GM19372 (cell line): ENCODE measurements around the gene UBE2Q1.

Experiments used
- ATAC-seq: cut with Tn5 transposase; IDR thresholded peaks from one replicate; pipeline ENCODE4 v1.9.1; 2021; ENCODE audit warnings: mild to moderate bottlenecking, low read depth, moderate library complexity; ENCODE audit not compliant: unreplicated experiment

Gene UBE2Q1

DNA sequence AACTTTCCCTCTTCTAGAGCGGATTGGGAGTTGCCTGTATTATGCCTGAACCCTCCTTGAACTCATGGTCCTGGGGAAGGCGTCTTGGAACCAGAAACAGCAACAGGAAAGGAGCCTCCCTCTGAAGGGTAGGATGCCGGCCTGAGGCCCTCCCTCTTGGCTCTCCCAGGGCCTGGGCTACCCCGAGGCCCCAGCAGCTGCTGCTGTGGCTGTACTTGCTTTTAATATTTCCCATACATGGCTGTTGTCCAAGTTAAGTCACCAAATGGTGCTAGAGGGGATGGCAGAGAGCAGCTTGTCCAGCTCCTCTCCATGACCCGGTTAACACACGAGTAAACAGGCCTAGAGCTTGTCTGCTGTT, 19.6 kb upstream of the UBE2Q1 start:
- ATAC-seq: no peak

DNA sequence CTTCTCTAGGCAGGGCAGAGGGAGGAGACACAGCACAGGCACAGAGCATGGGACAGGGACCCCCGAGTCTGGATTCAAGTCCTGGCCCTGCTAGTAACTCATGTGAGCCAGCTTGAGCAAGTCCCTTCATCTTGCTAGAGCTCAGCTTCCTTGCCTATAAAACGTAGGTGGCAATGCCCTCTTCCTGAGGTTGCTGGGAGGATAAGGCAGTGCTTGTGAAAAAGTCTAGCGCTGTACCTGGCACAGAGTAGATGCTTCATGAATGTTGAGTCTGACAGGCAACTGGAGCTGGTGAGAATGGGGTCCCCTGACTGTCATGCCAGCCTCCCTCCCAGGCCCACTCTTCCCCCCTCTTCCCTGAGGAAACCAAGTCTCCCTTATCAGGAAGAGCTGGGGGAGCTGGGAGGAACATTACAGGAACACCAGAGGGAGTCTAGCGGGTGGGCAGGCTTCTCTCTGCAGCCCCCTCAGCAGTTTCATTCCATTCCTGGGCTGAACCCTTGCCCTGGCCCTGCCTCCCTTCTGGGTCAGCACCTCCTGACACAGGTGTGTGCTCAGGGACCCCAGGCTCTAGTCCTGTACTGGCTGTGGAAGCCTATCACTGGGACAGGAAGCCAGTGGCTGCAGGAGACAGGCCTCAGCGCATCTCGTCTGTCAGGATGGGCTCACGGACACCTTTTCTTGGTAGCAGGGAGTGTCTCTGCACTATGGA, 19.0 kb upstream of the UBE2Q1 start:
- ATAC-seq: no peak

DNA sequence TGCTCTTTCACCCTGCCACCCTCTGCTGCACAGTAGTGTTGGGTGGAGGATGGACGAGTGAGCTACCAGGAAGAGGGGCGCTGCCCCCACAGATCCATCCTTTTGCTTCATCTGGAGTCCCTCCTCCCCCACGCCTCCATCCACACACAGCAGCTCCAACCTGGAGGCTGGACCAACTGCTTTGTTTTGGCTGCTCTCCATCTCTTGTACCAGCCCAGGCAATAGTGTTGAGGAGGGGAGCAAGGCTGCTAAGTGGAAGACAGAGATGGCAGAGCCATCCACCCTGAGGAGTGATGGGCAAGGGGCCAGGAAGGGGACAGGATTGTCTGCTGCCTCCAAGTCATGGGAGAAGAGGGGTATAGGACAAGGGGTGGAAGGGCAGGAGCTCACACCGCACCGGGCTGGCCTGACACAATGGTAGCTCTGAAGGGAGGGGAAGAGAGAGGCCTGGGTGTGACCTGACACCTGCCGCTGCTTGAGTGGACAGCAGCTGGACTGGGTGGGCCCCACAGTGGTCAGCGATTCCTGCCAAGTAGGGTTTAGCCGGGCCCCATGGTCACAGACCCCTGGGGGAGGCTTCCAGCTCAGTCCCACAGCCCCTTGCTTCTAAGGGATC, 17.6 kb upstream of the UBE2Q1 start:
- no peak for ATAC-seq

DNA sequence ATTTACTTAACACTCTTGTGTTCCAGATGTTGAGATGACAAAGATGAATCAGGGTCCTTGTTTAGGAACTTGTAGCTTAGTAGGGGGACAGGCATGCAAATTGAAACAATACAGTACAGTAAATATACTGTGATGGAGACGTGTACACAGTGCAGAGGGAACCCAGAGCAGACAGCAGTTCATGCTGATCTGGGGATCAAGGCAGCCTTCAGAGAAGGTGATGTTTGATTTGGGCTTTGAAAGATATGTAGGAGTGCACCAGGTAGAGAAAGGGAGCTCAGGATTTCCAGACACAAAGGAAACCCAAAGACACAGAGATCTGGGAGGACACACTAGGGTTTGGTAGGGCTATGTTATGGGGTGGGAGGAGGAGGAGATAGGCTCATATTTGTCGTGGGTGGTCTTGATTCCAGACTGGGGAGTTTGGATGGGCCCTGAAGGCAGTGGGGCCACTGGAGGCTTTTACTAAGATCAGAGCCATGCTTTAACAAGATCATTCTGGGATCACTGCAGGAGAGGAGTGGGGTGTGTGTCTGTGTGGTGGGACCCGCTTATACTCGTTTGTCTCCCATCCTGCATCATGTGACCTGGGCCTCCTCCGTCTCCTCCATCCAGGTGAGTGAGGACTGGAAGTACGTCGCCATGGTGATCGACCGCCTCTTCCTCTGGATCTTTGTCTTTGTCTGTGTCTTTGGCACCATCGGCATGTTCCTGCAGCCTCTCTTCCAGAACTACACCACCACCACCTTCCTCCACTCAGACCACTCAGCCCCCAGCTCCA, 16.9 kb upstream of the UBE2Q1 start:
- ATAC-seq: no peak

DNA sequence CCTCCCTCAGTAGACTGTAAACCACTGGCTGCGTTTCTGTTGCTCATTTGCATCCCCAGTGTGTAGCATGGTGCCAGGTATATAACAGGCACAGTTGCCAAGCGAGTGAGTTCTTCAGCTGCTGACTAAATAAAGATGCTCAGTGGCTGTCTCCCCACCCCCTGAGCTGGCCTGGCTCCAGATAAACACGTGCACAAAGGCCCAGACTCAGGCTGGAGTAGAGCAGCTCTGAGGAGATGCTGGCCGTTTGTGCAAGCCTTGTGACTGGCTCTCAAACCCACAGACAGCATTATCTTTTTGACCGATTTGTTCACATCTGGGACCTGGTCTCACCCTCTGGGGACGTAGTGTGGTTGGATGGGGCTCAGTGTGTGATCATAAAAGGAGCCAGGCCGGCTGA, 16.3 kb upstream of the UBE2Q1 start:
- no peak for ATAC-seq

DNA sequence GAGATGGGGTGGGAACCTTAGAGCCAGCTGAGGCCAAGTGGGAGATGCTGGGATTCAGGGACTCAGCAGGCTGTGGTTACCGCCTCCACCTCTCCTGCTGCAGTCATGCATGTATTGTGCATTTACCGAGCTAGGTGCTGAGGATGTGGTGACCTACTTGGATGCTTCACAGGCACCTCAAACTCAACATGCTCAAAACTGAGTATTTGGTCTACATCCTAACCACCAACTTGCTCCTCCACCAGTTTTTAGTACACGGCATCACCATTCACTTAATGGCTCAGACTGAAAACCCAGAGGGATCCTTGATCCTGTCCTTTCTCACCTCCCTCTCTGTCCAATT, 14.7 kb upstream of the UBE2Q1 start:
- no peak for ATAC-seq

DNA sequence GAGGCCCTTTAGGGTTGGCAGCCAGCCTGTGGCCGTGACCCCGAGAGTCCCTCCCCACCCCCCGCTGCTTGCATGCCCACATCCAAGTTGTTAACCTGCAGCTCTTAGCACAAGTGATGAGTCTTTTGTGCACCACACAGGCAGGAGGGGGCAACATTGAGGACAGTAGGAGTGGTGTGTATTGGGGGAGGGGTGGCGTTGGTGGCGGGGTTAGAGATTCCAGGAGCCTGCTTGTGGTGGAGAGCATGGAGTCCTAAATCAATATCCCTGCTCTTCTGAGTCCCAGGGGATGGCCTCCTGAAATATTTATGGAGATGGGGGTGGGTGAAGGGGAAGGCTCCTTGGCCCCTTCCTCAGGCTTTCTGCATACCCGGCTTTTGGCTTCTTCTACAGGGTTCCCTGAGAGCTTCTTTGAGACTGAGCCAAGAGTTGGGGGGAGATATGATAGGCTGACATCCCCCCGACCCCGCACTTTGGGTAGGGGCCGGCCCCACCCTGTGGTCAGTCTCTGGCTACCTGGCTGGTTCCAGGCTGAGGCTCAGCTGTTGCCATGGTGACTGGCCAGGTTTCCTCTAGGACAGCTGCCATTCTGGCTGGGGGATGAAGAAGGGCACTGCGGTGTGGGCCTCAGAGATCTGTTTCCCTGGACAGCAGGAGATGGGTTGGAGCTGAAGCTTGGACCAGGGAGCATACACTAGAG, 14.2 kb upstream of the UBE2Q1 start:
- ATAC-seq: no peak

DNA sequence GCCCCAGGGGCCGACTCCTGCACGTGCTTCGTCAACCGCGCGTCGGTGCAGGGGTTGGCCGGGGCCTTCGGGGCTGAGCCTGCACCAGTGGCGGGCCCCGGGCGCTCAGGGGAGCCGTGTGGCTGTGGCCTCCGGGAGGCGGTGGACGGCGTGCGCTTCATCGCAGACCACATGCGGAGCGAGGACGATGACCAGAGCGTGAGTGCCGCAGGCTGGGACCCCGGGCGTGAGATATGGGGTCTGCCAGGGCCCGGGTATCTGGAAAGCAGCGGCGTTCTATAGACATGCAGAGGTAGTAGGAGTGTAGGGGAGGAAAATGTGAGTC, 13.5 kb upstream of the UBE2Q1 start:
- no peak for ATAC-seq

- no peak for ATAC-seq
These were observed 12.9 kb upstream of the UBE2Q1 start for GRCh38 chr1:154571244-154571963.

- no peak for ATAC-seq
These were observed 9.8 kb upstream of the UBE2Q1 start for GRCh38 chr1:154568157-154568815.

DNA sequence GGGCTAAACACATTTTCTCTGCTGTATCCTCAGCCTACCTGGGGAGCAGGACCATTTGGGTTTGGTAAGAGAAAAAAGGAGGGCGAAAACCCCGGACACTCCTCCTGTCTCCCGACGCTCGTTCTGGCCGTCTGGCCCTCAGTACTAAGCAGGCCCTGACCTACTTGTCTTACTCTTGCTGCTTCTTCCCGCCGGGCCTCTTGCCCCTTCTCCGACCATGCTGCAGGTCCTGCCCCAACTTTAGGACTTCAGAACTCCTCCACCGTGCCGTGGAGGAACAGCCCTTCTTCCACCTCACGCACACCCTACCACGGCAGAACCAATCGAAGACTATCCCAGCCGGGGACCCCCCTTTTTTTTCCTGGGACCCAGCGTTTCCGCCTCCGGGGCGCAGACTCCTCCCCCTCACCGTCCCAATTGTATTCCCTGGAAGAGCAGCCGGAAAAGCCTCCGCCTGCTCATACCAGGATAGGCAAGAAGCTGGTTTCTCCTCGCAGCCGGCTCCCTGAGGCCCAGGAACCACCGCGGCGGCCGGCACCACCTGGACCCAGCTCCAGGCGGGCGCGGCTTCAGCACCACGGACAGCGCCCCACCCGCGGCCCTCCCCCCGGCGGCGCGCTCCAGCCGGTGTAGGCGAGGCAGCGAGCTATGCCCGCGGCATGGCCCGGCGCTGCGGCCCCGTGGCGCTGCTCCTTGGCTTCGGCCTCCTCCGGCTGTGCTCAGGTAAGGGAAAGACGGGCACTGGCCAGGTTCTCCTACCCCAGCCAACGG, 9.1 kb upstream of the UBE2Q1 start, which contains the start of gene CHRNB2:
CHRNB2 (plus strand) TSS at position 393 of the 771 bp plus-strand sequence; CDS start at position 660, 267 bp downstream.
- no peak for ATAC-seq

- no peak for ATAC-seq
These were observed 7.4 kb upstream of the UBE2Q1 start for GRCh38 chr1:154565876-154566275.

DNA sequence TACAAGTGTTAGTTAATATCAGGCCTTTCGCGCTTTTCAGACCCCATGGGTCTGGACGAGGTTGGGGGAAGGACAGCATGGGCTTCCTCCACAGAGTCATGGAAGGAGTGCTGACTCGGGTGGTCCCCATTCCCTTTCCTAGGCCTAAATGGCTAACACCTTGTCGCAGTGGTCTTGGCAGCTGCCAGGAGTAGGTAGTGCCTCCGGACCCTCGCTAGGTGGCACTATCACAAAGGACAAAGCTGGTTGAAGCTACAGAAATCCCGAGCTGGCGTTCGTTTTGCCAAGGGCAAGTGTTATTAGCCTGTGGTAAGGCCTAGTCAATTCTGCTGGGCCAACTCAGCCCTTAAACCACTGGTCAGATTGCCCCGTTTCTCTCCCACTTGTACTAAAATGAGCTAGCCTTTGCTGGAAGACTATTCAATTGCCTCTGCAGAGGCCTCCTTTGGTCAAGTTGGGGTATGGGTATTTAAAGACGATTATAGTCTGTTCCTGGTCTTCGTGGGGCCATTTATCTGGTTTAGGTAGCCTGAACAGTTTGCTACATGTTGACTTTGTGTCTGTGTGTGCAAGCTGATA, 1.1 kb upstream of the UBE2Q1 start:
- no peak for ATAC-seq

DNA sequence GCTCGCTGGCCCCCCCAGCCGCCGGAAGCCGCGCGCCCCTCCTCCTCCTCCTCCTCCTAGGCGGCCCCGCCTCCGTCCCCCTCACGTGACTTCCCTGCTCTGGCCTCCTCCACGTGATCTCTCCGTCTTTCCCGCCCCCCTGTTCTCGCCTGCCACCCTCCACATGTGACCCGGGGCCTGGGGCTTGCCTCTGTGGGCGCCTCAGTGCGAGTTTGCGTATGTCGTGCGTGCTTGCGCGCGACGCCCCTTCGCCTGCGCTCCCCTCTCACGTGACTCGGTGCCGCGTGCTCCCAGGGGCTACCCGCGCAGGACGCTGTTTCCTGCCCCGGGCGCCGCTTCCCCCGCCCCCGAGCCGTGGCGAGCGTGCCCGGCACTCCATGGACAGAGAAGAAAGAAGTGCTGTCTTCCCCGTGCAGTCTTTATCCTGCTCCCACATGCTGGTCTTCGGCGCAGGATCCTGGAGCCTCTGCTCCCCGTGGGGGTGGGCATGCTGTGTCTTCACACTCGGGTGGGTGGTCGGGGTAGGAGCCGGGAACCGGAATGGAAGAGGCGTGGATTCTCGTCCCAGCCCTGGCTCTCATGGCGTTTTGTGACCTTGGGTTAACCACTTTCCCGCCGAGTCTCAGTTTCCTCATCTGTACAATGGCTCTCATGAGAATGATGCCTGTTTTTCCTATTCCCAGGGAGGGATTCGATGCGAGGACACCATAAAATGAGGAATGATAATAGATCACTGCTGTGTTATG, 431 bp upstream of the UBE2Q1 start:
- ATAC-seq: peak; percentile 92

GRCh38 chr1:154557248-154557938, 1.1 kb downstream of the UBE2Q1 start:
- no peak for ATAC-seq

DNA sequence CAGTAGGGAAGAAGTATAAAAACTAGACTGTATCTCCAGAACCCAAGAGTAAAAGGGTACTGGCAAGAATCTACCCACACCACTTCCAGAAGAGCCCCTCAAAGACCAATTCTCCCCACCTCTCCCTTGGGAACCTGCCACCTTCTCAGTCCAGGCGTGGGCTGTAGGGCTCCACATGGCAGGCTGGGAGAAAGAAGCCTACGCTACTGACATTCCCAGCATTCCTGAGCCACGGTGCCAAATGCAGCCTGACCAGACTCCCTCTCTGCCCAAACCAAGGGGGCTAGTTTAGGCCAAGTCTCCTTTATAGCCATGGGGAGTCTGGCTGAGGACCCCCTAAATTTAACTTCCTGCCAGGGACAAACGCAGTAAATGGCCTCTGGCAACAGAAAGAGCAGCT, 2.0 kb downstream of the UBE2Q1 start:
- ATAC-seq: no peak

DNA sequence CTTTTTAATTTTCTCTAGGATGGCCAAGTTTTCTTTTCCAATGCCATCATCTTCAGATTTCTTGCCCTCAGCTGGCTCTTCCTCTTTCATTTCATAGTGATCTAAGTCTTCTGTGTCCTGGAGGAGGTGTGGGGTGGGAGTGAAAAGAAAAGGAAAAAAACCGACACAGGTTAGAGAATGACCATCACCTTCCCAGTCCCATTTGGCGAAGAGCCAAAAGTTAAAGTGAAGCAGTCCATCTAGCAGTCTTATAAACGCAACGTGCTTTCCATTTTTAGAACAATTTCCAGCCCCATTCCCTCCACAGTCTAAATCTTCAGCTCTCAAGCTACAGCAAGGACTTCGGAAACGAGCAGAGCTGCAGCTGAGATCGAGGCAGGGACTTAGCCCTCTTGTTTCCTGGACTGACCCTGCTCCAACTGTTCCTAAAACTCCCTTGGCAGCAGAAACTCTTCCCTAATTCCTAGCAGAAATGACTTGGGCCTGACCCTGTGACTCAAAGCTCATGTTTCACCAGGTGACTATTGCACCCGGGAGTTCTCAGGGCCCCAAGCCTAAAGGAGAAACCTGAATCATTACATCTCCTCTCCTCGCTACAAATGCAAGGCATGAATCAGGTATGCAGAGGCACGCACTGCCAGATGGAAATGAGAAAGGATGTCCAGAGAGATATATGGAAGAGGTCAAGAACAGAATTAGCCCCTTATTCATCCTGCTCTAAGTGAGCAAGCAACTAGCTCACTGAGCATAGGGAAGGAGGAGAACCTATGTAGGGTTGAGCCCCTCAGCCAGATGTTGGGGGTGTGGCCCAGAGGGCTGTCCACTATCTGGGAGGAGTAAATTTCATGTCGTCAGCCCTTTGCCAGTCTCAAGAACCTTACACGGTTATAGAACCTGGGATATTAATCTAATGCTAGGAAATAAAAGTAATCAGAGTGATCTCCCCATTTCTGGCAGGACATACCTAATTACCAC, 5.1 kb downstream of the UBE2Q1 start:
- no peak for ATAC-seq
